Measurements from ENCODE around the gene IRAK3. TPM values are rescaled to one million over a fixed set of nuclear protein-coding genes. Genes with fewer than 3 reads are reported as not detected.

The IRAK3 gene
- total and polyA plus RNA-seq, 2 experiments from 2014 or later = 0.53 to 1.8 TPM

- Mint-ChIP-seq H3K9me3 (peaks cover 3% of the 10 kb centered on the region; the same call in 1 of the 3 replicates), H3K4me1 (no peaks in the 10 kb centered on the region), H3K4me3 (no peak overlapping the region), H3K27me3 (ENCODE audit: insufficient read depth, low read depth, poor library complexity) (peaks cover 46% of the 10 kb centered on the region), H3K36me3 (ENCODE audit: low read depth) (no peaks in the 10 kb centered on the region; the same call in 2 of the 3 replicates), H3K27ac (no peak overlapping the region)
- H3K27ac ChIP-seq (ENCODE audit: low read depth) = no peak overlapping the region
- no peak for ATAC-seq
- H3K36me3 ChIP-seq (ENCODE audit: insufficient read depth) = no peaks in the 10 kb centered on the region
- H3K4me3 ChIP-seq = no peak overlapping the region
- H4K20me1 ChIP-seq (replicated peaks; ENCODE audit: insufficient read depth) = no peaks in the 10 kb centered on the region
- 0 out of 2 replicates have a peak, but pooled peaks cover 3% of the 10 kb centered on the region for H3K9me2 ChIP-seq (ENCODE audit: insufficient read depth)
- no peaks in the 10 kb centered on the region for H3F3A ChIP-seq (replicated peaks; ENCODE audit: low read depth)
- H3K4me2 ChIP-seq = no peak overlapping the region
- no peak for TF ChIP-seq CREB1 (CRISPR knock-in tag; IDR thresholded peaks at IDR 0.05; ENCODE audit: low read depth)
- TF ChIP-seq CTCF (conservative IDR thresholded peaks at IDR 0.05; ENCODE audit: low read depth in 2 of 2) = no peak
- no peak for TF ChIP-seq ETS1 (IDR thresholded peaks at IDR 0.05)
- no peaks in the 10 kb centered on the region for H3K79me2 ChIP-seq (replicated peaks; ENCODE audit: insufficient read depth)
- DNase-seq (ENCODE audit: low spot score) = no peak
- peaks cover 47% of the 10 kb centered on the region for H3K27me3 ChIP-seq (ENCODE audit: insufficient read depth)
- H2AFZ ChIP-seq = no peak overlapping the region
- H3K4me1 ChIP-seq (ENCODE audit: insufficient read depth) = 0 out of 2 replicates have a peak, but pooled peaks cover 7% of the 10 kb centered on the region
Measured at GRCh38 chr12:66190519-66191370, 1.7 kb downstream of the IRAK3 start.

- peaks cover 5% of the 10 kb centered on the region; the same call in 1 of the 3 replicates for H3K4me1 Mint-ChIP-seq
- ATAC-seq = no peak
- Histone ChIP-seq H3K27me3 (ENCODE audit: insufficient read depth) (peaks cover 45% of the 10 kb centered on the region), H3K27ac (ENCODE audit: low read depth) (no peak overlapping the region), H3K36me3 (ENCODE audit: insufficient read depth) (no peaks in the 10 kb centered on the region), H2AFZ (no peak overlapping the region), H3K4me3 (no peak overlapping the region), H3K4me2 (no peak overlapping the region), H3K4me1 (ENCODE audit: insufficient read depth) (peaks cover 12% of the 10 kb centered on the region), H3K9me2 (ENCODE audit: insufficient read depth) (0 out of 2 replicates have a peak, but pooled peaks cover 3% of the 10 kb centered on the region), H4K20me1 (replicated peaks; ENCODE audit: insufficient read depth) (no peaks in the 10 kb centered on the region), H3K79me2 (replicated peaks; ENCODE audit: insufficient read depth) (no peaks in the 10 kb centered on the region), H3F3A (replicated peaks; ENCODE audit: low read depth) (no peaks in the 10 kb centered on the region)
- H3K27ac Mint-ChIP-seq = no peak overlapping the region
- H3K27me3 Mint-ChIP-seq (ENCODE audit: insufficient read depth, low read depth, poor library complexity) = peaks cover 44% of the 10 kb centered on the region
- H3K36me3 Mint-ChIP-seq (ENCODE audit: low read depth) = no peaks in the 10 kb centered on the region; the same call in 2 of the 3 replicates
- no peak overlapping the region for H3K4me3 Mint-ChIP-seq
- no peak for DNase-seq (ENCODE audit: low spot score)
- peaks cover 3% of the 10 kb centered on the region; the same call in 1 of the 3 replicates for H3K9me3 Mint-ChIP-seq
- TF ChIP-seq REST (IDR thresholded peaks at IDR 0.05; ENCODE audit: unreplicated experiment) = no peak
- TF ChIP-seq EZH2 (IDR thresholded peaks at IDR 0.05; ENCODE audit: low read depth, unreplicated experiment) = no peak
- no peak for TF ChIP-seq ZNF462 (CRISPR knock-in tag; IDR thresholded peaks at IDR 0.05)
Measured at GRCh38 chr12:66191547-66192126, 2.6 kb downstream of the IRAK3 start.
